Muscle of back (tissue), 13 donors: ENCODE measurements around the gene GOLIM4. TPM values are rescaled to one million over a fixed set of nuclear protein-coding genes. Genes with fewer than 3 reads are reported as not detected.
"Not testable (repeated sequence)": the region's sequence is repeated elsewhere in the genome, so short reads cannot be mapped to it uniquely, and the experiment has no call there.

Experiments
- DNase-seq, 3 donors: peaks; one replicate each; pipeline versions ENCODE4 v3.0.0 to v3.0.0-alpha.2; 2013
- long read RNA-seq, 9 donors: transcript quantifications; one replicate each; lab custom pipeline, GENCODE V29; 2026
- polyA plus RNA-seq, 10 donors: library from polyadenylated mRNA; unstranded; fragments of 120-200 nt; gene quantifications; one replicate each; pipeline ENCODE4 v1.2.1, GENCODE V29; 2013; ENCODE audit not compliant: insufficient read length in 10 of 10

GOLIM4 gene
- 10 to 100 TPM; 45.3 to 65.7 (median 50.9) TPM for polyA plus RNA-seq
- long read RNA-seq, donor 1, partial matches to known transcripts: 5 of 5 reads
- long read RNA-seq, donor 1, other reads (novel, unspliced or antisense): 0 of 5 reads
- long read RNA-seq, donor 2: 0 reads
- long read RNA-seq, donor 3: 0 reads
- long read RNA-seq, donor 4, full-length matches to known transcripts: 1 of 1 reads
- long read RNA-seq, donor 4, partial matches to known transcripts: 0 of 1 reads
- long read RNA-seq, donor 4, other reads (novel, unspliced or antisense): 0 of 1 reads
- long read RNA-seq, donor 5, full-length matches to known transcripts: 2 of 87 reads
- long read RNA-seq, donor 5, partial matches to known transcripts: 85 of 87 reads
- long read RNA-seq, donor 5, other reads (novel, unspliced or antisense): 0 of 87 reads
- long read RNA-seq, donor 6, partial matches to known transcripts: 6 of 6 reads
- long read RNA-seq, donor 6, other reads (novel, unspliced or antisense): 0 of 6 reads
- long read RNA-seq, donor 7, full-length matches to known transcripts: 1 of 6 reads
- long read RNA-seq, donor 7, partial matches to known transcripts: 5 of 6 reads
- long read RNA-seq, donor 7, other reads (novel, unspliced or antisense): 0 of 6 reads
- long read RNA-seq, donor 8, partial matches to known transcripts: 7 of 7 reads
- long read RNA-seq, donor 8, other reads (novel, unspliced or antisense): 0 of 7 reads
- long read RNA-seq, donor 9: 0 reads

GRCh38 chr3:168095611-168096209 is at the start of gene GOLIM4:
TSS of gene GOLIM4 (minus strand) at chr3:168095924. CDS start at chr3:168095285, 639 bp downstream.
- peak; percentile 96 to 99 (median 97) for DNase-seq

- no peak for DNase-seq
These were observed 45.8 kb upstream of the GOLIM4 start for GRCh38 chr3:168141405-168141998.

- no peak for DNase-seq
These were observed 44.2 kb upstream of the GOLIM4 start for GRCh38 chr3:168139947-168140346.

- DNase-seq: no peak
These were observed 42.7 kb upstream of the GOLIM4 start for GRCh38 chr3:168138421-168138820.

GRCh38 chr3:168134931-168135330 is 39.2 kb upstream of the GOLIM4 start:
- no peak for DNase-seq

- not testable (repeated sequence) for DNase-seq
These were observed 34.5 kb upstream of the GOLIM4 start for GRCh38 chr3:168130250-168130649.

GRCh38 chr3:168128463-168128862 is 32.7 kb upstream of the GOLIM4 start:
- not testable (repeated sequence) for DNase-seq

GRCh38 chr3:168127466-168127865 is 31.7 kb upstream of the GOLIM4 start:
- no peak for DNase-seq

GRCh38 chr3:168124791-168125190 is 29.1 kb upstream of the GOLIM4 start:
- DNase-seq: no peak

GRCh38 chr3:168124291-168124690 is 28.6 kb upstream of the GOLIM4 start:
- no peak for DNase-seq

GRCh38 chr3:168123201-168124176 is 27.8 kb upstream of the GOLIM4 start:
- DNase-seq: peak in 1 of 3 donors; percentile 31

GRCh38 chr3:168121184-168122017 is 25.7 kb upstream of the GOLIM4 start:
- peak; percentile 52 to 84 (median 61) for DNase-seq

GRCh38 chr3:168117853-168118313 is 22.2 kb upstream of the GOLIM4 start:
- no peak for DNase-seq

- DNase-seq: no peak
These were observed 21.3 kb upstream of the GOLIM4 start for GRCh38 chr3:168117059-168117458.

- peak; percentile 40 to 73 (median 65) for DNase-seq
These were observed 20.6 kb upstream of the GOLIM4 start for GRCh38 chr3:168116279-168116678.

GRCh38 chr3:168113848-168114247 is 18.1 kb upstream of the GOLIM4 start:
- no peak for DNase-seq

- no peak for DNase-seq
These were observed 17.2 kb upstream of the GOLIM4 start for GRCh38 chr3:168112894-168113293.

- DNase-seq: no peak
These were observed 8.6 kb upstream of the GOLIM4 start for GRCh38 chr3:168104361-168104760.

GRCh38 chr3:168102735-168103410 is 7.1 kb upstream of the GOLIM4 start:
- no peak for DNase-seq
